Measurements from ENCODE around the gene ZXDC. TPM values are rescaled to one million over a fixed set of nuclear protein-coding genes. Genes with fewer than 3 reads are reported as not detected.

Gene ZXDC
- total RNA-seq, 1 experiment from 2014 or later: 61.1 TPM

- H3K4me3 ChIP-seq (ENCODE audit: low read depth, low read length, poor library complexity, severe bottlenecking): no peak overlapping the region
- ChIA-PET CTCF (no interaction called here), POLR2A (ENCODE audit: low non-redundant PET) (no interaction called here)
- H3K27me3 ChIP-seq (replicated peaks; ENCODE audit: insufficient read depth, low read depth, low read length, poor library complexity): no peaks in the 10 kb centered on the region
- TF ChIP-seq EZH2 (IDR thresholded peaks at IDR 0.05; ENCODE audit: borderline replicate concordance, low read depth, low read length, poor library complexity, severe bottlenecking) (no peak), CTCF (conservative IDR thresholded peaks at IDR 0.05; ENCODE audit: low read depth, low read length) (no peak)
- DNase-seq (ENCODE audit: low spot score): no peak
- H3K36me3 ChIP-seq (ENCODE audit: insufficient read depth, low read length, poor library complexity, severe bottlenecking): no peaks in the 10 kb centered on the region
- H3K4me1 ChIP-seq (ENCODE audit: insufficient read depth, low read length, poor library complexity, severe bottlenecking): no peaks in the 10 kb centered on the region
- no TSS peak for BruUV-seq (replicated peaks)
- no peak overlapping the region for H3K27ac ChIP-seq (ENCODE audit: low read depth, low read length, poor library complexity, severe bottlenecking)
- intact Hi-C loops (cut with micrococcal nuclease; ENCODE audit: unreplicated experiment): no loop called here
- peaks cover 7% of the 10 kb centered on the region for H3K9me3 ChIP-seq (ENCODE audit: low read depth, low read length, poor library complexity, severe bottlenecking)
Observed at GRCh38 chr3:126421573-126422119, 54.0 kb downstream of the ZXDC start.

GRCh38 chr3:126419886-126420786 lies 55.6 kb downstream of the ZXDC start:
- no peak for DNase-seq (ENCODE audit: low spot score)
- intact Hi-C loops (cut with micrococcal nuclease; ENCODE audit: unreplicated experiment): no loop called here
- TF ChIP-seq EZH2 (IDR thresholded peaks at IDR 0.05; ENCODE audit: borderline replicate concordance, low read depth, low read length, poor library complexity, severe bottlenecking) (no peak), CTCF (conservative IDR thresholded peaks at IDR 0.05; ENCODE audit: low read depth, low read length) (no peak)
- CTCF ChIA-PET: no interaction called here
- no TSS peak for BruUV-seq (replicated peaks)
- H3K4me1 ChIP-seq (ENCODE audit: insufficient read depth, low read length, poor library complexity, severe bottlenecking): no peaks in the 10 kb centered on the region
- no peak overlapping the region for H3K27ac ChIP-seq (ENCODE audit: low read depth, low read length, poor library complexity, severe bottlenecking)
- H3K4me3 ChIP-seq (ENCODE audit: low read depth, low read length, poor library complexity, severe bottlenecking): no peak overlapping the region
- H3K36me3 ChIP-seq (ENCODE audit: insufficient read depth, low read length, poor library complexity, severe bottlenecking): no peaks in the 10 kb centered on the region
- POLR2A ChIA-PET (ENCODE audit: low non-redundant PET): no interaction called here
- H3K27me3 ChIP-seq (replicated peaks; ENCODE audit: insufficient read depth, low read depth, low read length, poor library complexity): no peaks in the 10 kb centered on the region
- no peaks in the 10 kb centered on the region for H3K9me3 ChIP-seq (ENCODE audit: low read depth, low read length, poor library complexity, severe bottlenecking)

- H3K27ac ChIP-seq (ENCODE audit: low read depth, low read length, poor library complexity, severe bottlenecking): no peak overlapping the region
- POLR2A ChIA-PET (ENCODE audit: low non-redundant PET): no interaction called here
- BruUV-seq (replicated peaks): no TSS peak
- H3K4me3 ChIP-seq (ENCODE audit: low read depth, low read length, poor library complexity, severe bottlenecking): no peak overlapping the region
- TF ChIP-seq CTCF (conservative IDR thresholded peaks at IDR 0.05; ENCODE audit: low read depth, low read length): no peak
- intact Hi-C loops (cut with micrococcal nuclease; ENCODE audit: unreplicated experiment): no loop called here
- H3K27me3 ChIP-seq (replicated peaks; ENCODE audit: insufficient read depth, low read depth, low read length, poor library complexity): no peaks in the 10 kb centered on the region
- CTCF ChIA-PET: no interaction called here
- H3K9me3 ChIP-seq (ENCODE audit: low read depth, low read length, poor library complexity, severe bottlenecking): no peaks in the 10 kb centered on the region
- H3K36me3 ChIP-seq (ENCODE audit: insufficient read depth, low read length, poor library complexity, severe bottlenecking): no peaks in the 10 kb centered on the region
- no peaks in the 10 kb centered on the region for H3K4me1 ChIP-seq (ENCODE audit: insufficient read depth, low read length, poor library complexity, severe bottlenecking)
- DNase-seq (ENCODE audit: low spot score): no peak
Observed at GRCh38 chr3:126419151-126419703, 56.5 kb downstream of the ZXDC start.
